Hematopoietic multipotent progenitor cell treated with erythropoietin and hydrocortisone succinate and interleukin-3 and kit ligand, for 4 days (in vitro differentiated cells): ENCODE results near the gene GOLGA3.
"Not testable (repeated sequence)": the region's sequence is repeated elsewhere in the genome, so short reads cannot be mapped to it uniquely, and the experiment has no call there.

ENCODE experiments used
- DNase-seq: peaks from one replicate; pipeline ENCODE4 v3.0.0-alpha.2; 2015

GOLGA3 gene

DNA sequence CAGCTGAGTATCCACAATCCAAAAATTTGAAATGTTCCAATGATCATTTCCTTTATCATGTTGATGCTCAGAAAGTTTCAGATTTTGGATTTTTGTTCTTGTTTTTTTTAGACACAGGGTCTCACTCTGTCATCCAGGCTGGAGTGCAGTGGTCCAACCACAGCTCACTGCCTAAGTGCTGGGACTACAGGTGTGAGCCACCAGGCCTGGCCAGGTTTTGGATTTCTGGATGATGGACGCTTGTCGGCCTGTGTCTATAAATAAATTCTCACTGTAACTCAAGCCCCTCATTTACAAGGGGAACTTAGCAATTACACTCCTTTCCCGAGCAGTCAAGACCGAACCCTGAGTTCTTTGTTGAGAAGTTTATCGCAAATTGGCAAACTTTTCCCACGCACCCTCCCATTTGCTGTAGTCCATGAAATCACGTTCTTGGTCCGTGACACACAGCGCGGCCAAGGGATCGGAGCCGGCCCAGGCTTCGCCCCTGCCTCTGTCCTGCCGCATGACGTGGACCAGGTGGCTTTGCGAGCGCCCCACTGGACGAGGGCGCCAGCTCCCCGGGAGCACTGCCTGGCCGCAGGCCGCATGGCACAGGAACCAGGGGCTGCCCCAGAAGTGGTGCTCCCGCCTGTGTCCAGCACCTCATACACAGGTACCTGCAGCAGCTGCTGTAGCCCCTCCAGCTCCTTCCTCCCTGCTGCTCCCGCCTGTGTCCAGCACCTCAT, 53.0 kb downstream of the GOLGA3 start:
- no peak for DNase-seq

DNA sequence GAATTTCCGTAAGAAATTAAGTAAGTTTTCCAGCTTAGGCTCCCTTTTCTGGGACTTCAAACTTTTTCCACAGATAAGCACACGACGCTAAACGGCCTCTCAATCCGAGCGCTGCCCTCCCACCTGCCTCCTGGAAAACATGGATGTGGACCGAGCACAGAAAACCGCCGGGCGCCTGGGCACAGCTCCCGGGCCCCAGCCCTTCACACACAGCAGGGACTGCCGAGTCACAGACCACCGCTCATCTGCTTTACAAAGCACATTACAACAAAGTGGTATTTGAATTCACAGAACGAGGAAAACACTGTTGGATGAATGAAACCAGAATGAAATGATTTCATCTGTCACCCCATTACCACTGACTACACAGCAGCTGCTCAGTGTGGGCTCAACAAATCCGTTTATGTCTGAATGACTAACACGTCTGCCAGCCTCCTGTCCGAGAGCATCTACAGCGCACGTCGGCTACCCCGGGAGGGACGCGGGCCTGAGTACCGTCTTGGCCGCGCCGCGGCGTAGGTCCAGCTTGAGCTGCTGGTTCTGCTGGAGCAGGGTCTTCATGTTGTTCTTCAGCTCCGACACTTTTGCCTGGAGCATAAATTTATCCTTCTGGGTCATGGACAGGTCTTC, 53.9 kb downstream of the GOLGA3 start:
- no peak for DNase-seq

DNA sequence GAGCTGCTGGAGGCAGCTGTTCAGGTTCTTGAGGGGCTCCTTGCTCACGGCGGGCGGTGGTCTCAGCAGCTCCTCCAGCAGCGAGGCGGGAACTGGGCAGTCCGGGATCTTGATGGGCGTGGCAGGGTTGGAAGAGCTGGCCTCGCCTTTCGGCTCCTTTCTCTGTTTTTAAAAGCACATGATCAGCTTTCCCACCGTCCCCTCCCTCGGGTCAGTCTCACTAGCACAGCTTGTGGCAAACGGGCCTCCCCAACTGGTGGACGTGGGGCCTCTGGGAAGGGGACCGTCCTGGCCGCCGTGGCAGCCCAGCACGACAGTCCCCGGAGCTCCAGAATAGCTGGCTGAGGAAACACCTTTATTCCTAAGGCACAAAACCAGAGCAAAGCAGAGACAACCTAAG, 54.5 kb downstream of the GOLGA3 start:
- DNase-seq: no peak

DNA sequence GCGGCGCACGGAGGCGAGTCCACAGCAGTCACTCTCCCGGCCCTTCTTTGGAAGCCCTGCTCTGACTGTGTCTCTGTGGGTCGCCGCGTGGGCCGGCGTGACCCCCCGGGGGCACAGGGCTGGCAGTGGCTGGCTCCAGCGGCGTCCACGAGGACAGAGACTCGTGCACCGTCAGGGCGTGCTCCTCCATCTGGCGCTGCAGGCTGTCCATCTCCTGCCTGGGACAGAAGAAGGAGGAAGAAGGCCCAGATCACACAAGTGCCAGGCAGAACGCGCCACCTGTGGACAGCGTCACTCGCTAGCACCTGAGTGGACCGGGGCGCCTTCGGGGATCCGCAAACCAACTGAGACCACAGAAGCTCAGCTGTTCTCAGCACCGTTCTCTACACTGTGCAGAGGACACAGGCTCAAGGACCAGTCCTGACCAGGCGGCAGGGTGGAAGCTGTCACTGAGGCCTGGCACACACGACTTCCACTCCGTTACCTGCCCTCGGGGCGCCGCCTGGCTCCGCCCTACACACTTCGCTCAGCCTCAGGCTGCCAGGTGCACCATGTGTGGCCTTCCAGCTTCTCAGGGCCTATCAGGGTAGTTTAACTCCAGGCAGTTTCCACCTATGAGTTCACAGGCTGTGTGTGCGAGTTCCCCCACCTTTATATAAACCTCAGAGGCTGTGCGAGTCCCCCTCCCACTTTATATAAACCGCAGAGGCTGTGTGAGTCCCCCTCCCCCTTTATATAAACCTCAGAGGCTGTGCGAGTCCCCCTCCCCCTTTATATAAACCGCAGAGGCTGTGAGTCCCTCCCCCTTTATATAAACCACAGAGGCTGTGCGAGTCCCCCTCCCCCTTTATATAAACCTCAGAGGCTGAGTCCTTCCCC, 55.4 kb downstream of the GOLGA3 start:
- DNase-seq: peak; percentile 40

- DNase-seq: no peak
Measured at GRCh38 chr12:132772606-132773005, 56.1 kb downstream of the GOLGA3 start.

- peak; percentile 22 for DNase-seq
Measured at GRCh38 chr12:132771126-132771838, 57.4 kb downstream of the GOLGA3 start.

DNA sequence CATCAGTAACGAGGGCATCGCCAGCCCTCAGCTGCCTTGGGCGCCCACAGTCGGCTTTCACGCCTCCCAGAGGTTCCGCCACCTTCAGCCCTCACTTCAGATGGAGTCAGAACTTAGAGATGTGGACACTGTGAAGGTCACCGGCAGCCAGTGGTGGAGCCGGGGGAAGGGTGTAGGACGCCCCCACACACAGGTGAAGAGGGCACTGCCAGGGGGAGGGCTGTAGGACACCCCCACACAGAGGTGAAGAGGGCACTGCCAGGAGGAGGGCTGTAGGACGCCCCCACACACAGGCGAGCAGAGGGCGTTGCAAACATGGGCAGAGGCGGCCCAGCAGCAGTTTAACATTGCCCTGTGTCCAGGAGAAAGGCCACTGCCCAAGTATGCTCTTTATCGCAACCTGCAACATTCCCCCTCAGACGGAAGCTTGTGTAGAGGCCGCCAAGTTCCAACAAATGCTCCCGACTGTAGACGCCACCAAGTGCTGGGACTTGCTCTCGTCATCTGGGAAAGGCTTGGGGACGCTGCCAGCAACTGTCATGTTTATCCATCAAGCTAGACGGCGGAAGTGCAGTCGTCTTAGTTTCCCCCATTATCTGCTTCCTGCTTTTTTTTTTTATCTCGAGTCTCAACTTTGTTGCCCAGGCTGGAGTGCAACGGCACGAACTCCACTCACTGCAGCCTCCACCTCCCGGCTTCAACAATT, 62.1 kb downstream of the GOLGA3 start:
- peak; percentile 69 for DNase-seq

- DNase-seq: peak; percentile 30
Measured at GRCh38 chr12:132765361-132765760, 63.3 kb downstream of the GOLGA3 start.

GRCh38 chr12:132764231-132764630, 64.4 kb downstream of the GOLGA3 start:
- no peak for DNase-seq

DNA sequence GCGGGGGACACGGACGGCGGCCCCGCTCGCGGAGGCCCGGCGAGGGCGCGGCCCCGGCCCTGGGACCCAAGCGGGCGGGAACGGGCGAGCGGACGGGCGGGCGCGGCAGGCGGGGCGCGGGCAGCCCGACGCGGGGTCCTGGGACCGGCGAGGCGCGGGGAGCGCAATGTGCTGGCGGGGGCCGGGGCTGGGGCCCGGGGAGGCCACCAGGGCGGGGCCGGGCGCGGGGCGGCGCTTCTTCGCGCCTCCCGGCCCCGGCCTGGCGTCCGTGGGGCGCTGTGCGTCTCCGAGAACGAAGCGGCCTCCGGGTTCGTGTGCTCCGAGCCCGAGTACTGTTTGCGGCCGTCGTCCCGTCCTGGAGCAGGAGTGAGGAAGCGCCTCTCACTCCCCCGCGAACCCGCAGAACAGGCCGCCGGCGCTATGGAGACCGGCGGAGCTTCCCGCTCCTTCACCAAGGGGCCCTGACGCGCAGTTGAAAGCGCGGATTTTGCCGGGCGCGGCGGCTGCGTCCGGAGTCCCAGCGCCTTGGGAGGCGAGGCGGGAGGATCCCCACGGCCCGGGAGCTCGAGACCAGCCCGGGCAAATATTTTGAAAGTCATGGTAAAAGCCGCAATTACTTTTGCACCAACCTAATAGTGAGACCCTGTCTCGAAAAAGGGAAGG, 66.6 kb downstream of the GOLGA3 start:
- DNase-seq: peak; percentile 96

DNA sequence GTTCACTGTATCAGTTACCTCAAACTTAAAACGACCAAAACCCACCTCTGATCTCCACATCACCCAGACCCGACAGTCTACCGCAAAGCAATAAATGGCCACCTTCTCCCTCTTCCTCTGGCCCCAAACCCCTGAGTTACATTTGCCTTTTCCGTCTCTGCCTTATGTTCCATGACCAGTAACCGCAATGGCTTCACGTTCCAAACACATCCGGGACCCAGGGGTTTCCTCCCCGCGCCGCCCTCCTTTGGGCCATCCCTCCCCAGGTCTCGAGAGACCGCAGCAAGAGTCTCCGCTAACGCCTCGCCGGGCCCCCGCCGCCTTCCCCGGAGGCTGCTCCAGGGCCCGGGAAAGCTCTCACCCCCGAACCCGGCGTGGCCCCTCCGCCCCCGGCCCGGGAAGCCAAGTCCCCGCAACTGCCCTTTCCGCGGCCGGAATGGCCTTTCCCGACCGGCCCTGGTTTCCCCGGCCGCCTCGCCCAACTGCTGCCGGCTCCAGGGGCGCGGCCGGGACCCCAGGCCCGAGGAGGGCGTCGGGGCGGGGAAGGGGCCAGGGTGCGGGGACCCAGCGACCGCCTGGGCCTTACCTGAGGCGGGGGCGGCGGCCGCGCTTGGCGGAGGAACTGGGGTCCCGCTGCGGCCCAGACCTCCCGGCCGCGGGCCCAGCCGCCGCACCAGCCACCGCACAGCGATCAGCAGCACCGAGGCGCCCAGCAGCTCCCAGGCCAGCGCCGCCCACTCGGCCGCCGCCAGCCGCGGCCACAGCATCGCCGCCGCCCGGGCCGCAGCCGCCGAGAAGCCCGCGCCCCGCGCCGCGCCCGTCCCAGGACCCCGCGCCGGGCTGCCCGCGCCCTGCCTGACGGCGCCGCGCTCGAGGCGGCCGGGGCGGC, 67.4 kb downstream of the GOLGA3 start, which contains the start of gene ANKLE2:
ANKLE2 (minus strand) TSS at position 801 of the 889 bp plus-strand sequence; CDS start at position 767, 34 bp downstream.
- peak; percentile 85 for DNase-seq

- DNase-seq: no peak
Measured at GRCh38 chr12:132759359-132759758, 69.3 kb downstream of the GOLGA3 start.

- DNase-seq: not testable (repeated sequence)
Measured at GRCh38 chr12:132758825-132759224, 69.8 kb downstream of the GOLGA3 start.

DNA sequence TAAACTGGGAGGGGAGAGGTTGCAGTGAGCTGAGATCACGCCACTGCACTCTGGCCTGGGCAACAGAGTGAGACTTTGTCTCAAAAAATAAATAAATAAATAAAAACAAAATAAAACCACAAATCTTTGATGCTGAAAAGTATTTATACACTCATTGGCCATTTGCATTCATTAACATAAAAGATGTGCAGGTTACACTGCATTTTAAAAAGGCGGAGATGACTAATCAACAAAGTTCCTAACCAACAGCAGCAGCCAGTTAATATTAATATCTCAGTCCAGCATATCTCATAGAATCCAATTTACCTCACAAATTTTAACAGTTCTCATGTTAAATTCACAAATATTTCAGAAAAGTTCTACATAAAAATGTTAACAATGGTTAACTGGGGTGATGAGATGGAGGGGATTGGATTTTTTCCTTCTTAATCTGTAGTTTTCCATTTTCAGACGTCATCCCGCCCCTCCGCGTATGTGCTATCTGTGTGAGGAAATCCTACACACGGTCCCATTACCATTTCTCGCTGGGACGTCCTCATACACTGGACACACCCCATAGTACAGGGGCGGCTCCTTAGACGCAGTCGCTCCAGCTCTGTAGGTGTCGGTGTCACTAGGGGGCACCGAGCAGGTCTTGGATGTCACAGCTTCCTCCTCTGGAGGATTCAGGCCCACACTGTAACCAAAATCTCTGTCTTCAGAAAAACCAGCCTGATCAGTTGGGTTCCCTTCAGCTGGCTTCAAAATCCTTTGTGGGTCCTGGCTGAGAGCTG, 74.3 kb downstream of the GOLGA3 start:
- DNase-seq: peak; percentile 63

DNA sequence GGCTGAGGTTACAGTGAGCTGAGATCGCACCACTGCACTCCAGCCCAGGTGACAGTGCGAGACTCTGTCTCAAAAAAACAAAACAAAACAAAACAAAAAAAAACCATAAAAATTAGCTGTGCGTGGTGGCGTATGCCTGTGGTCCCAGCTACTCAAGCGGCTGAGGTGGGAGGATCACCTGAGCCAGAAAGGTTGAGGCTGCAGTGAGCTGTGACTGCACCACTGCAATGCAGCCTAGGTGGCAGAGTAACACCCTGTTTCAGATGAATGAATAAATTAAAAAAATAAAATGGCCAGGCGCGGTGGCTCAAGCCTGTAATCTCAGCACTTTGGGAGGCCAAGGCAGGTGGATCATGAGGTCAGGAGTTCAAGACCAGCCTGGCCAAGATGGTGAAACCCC, 75.0 kb downstream of the GOLGA3 start:
- not testable (repeated sequence) for DNase-seq

GRCh38 chr12:132748319-132748718, 80.3 kb downstream of the GOLGA3 start:
- no peak for DNase-seq

DNA sequence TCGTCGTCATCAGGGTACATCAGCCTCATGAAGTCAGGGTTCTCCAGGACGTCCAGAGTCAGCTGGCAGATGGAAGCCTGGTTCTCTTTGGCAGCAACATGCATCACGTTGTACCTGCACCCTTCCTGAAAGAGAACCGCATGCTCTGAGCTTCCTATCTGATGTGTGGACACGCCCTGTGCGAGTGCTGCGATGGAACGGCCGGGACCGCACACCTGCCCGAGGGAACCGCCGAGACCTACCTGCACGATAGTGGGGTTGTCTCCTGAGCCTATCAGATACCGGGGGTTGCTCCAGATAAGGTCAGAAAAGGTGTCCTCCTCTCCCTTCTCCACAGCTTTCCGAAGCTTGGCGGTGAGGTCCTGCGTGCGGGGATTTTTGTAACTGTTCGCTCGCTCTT, 80.8 kb downstream of the GOLGA3 start:
- no peak for DNase-seq

DNA sequence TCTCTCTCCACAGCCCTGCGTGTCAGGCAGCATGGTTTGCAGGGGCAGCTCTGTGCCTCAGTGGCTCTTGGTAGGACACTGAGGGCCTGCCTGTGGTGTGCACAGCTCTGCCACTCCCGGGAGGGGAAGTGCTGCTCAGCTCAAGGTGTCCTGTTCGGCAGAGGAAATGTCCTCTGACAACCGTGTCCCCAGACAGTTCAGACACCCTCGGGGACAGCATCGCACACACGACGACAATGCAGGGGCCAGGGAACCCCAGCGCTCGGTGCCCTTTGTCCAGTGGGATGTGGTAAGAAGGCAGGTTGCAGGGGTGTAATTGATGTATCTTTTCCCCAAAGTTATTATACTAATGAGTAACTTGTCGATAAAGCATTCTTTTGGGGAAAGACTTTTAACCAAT, 81.3 kb downstream of the GOLGA3 start:
- no peak for DNase-seq

GRCh38 chr12:132746613-132747012, 82.1 kb downstream of the GOLGA3 start:
- no peak for DNase-seq

- DNase-seq: no peak
Measured at GRCh38 chr12:132743831-132744230, 84.8 kb downstream of the GOLGA3 start.
